CD14-positive monocyte (primary cell): ENCODE measurements around the gene CPLX4. TPM values are rescaled to one million over a fixed set of nuclear protein-coding genes. Genes with fewer than 3 reads are reported as not detected.
"Not testable (repeated sequence)": the region's sequence is repeated elsewhere in the genome, so short reads cannot be mapped to it uniquely, and the experiment has no call there.

ENCODE experiments used
- DNase-seq, 3 donors: peaks; one replicate each; pipeline ENCODE4 v3.0.0-alpha.2; 2011 to 2022
- H2AFZ ChIP-seq: 2 replicates; pipeline ENCODE4 v1.6.0; 2012; ENCODE audit warnings: mild to moderate bottlenecking, low read depth, low read length, inconsistent platforms; ENCODE audit not compliant: insufficient read depth, poor library complexity, severe bottlenecking
- H3K27ac ChIP-seq, 2 donors: 1 replicate in 1 of 2; 2 replicates in 1 of 2; pipeline ENCODE4 v1.5.1; 2012 to 2013; ENCODE audit warnings: low read length in 2 of 2, control low read depth in 1 of 2, inconsistent platforms in 1 of 2, low read depth in 1 of 2, mild to moderate bottlenecking in 1 of 2
- H3K27me3 ChIP-seq, 2 donors: one replicate each; pipeline versions ENCODE4 v1.6.0 to v1.6.1; 2011 to 2013; ENCODE audit warnings: low read length in 2 of 2; ENCODE audit not compliant: control insufficient read depth in 2 of 2, insufficient read depth in 2 of 2
- H3K36me3 ChIP-seq, 2 donors: replicated peaks in 1 of 2; 1 replicate in 1 of 2; 2 replicates in 1 of 2; pipeline versions ENCODE4 v1.5.1 to v1.6.1; 2012 to 2013; ENCODE audit warnings: low read length in 2 of 2, control low read depth in 1 of 2, inconsistent platforms in 1 of 2, mild to moderate bottlenecking in 1 of 2; ENCODE audit not compliant: insufficient read depth in 2 of 2, control insufficient read depth in 1 of 2
- H3K4me1 ChIP-seq, 2 donors: 1 replicate in 1 of 2; 2 replicates in 1 of 2; pipeline versions ENCODE4 v1.5.1 to v1.6.1; 2012 to 2013; ENCODE audit warnings: low read length in 2 of 2, control low read depth in 1 of 2, inconsistent platforms in 1 of 2, mild to moderate bottlenecking in 1 of 2, moderate library complexity in 1 of 2; ENCODE audit not compliant: insufficient read depth in 2 of 2, control insufficient read depth in 1 of 2
- H3K4me2 ChIP-seq: replicated peaks from 2 replicates; pipeline ENCODE3; 2012; ENCODE audit warnings: low read length, moderate library complexity, mild to moderate bottlenecking; ENCODE audit not compliant: poor library complexity, severe bottlenecking; ENCODE audit errors: extremely low read depth
- H3K4me3 ChIP-seq, 3 experiments: fragments of 200-600 bp in 1 of 3; sonication (generic) in 1 of 3; replicated peaks in 1 of 3; 1 replicate in 2 of 3; 2 replicates in 1 of 3; pipeline ENCODE4 v1.5.1; 2011 to 2013; ENCODE audit warnings: low read length in 3 of 3, mild to moderate bottlenecking in 3 of 3, control low read depth in 2 of 3, low read depth in 2 of 3, inconsistent platforms in 1 of 3, moderate library complexity in 1 of 3
- H3K79me2 ChIP-seq: 2 replicates; pipeline ENCODE4 v1.6.0; 2012; ENCODE audit warnings: mild to moderate bottlenecking, control low read depth, inconsistent platforms, low read length, moderate library complexity; ENCODE audit not compliant: insufficient read depth
- H3K9ac ChIP-seq: 2 replicates; pipeline ENCODE4 v1.6.0; 2017; ENCODE audit warnings: low read length, mild to moderate bottlenecking; ENCODE audit not compliant: insufficient read depth, poor library complexity, severe bottlenecking
- H3K9me3 ChIP-seq, 2 donors: replicated peaks in 1 of 2; 1 replicate in 1 of 2; 2 replicates in 1 of 2; pipeline versions ENCODE4 v1.5.1 to v1.6.1; 2012 to 2013; ENCODE audit warnings: low read length in 2 of 2, control low read depth in 1 of 2; ENCODE audit not compliant: control insufficient read depth in 1 of 2, insufficient read depth in 1 of 2
- H4K20me1 ChIP-seq: 2 replicates; pipeline ENCODE4 v1.6.0; 2012; ENCODE audit warnings: mild to moderate bottlenecking, low read length, control low read depth, moderate library complexity; ENCODE audit not compliant: insufficient read depth
- H3K27ac Mint-ChIP-seq, 7 donors: one replicate each; pipeline ENCODE4 v1.8.0; 2020; ENCODE audit warnings: mild to moderate bottlenecking in 7 of 7, mixed read lengths in 7 of 7, moderate library complexity in 6 of 7, inconsistent platforms in 2 of 7
- H3K27me3 Mint-ChIP-seq, 3 donors: one replicate each; pipeline ENCODE4 v1.8.0; 2021 to 2022; ENCODE audit warnings: low read depth in 3 of 3, mild to moderate bottlenecking in 3 of 3, mixed read lengths in 3 of 3, moderate library complexity in 3 of 3, inconsistent platforms in 1 of 3
- H3K36me3 Mint-ChIP-seq, 2 donors: one replicate each; pipeline ENCODE4 v1.8.0; 2020; ENCODE audit warnings: mixed read lengths in 2 of 2, inconsistent platforms in 1 of 2, mild to moderate bottlenecking in 1 of 2
- H3K4me1 Mint-ChIP-seq: one replicate; pipeline ENCODE4 v1.8.0; 2020; ENCODE audit warnings: mild to moderate bottlenecking, mixed read lengths
- H3K4me3 Mint-ChIP-seq, 2 donors: one replicate each; pipeline ENCODE4 v1.8.0; 2020; ENCODE audit warnings: mild to moderate bottlenecking in 2 of 2, mixed read lengths in 2 of 2, moderate library complexity in 1 of 2
- H3K9me3 Mint-ChIP-seq, 7 donors: one replicate each; pipeline ENCODE4 v1.8.0; 2020 to 2022; ENCODE audit warnings: mixed read lengths in 7 of 7, mild to moderate bottlenecking in 6 of 7, moderate library complexity in 6 of 7, inconsistent platforms in 2 of 7
- CTCF ChIP-seq: fragments of 200-600 bp; IDR thresholded peaks from one replicate; pipeline ENCODE4 v1.8.0; 2022; ENCODE audit warnings: antibody characterized with exemption, mild to moderate bottlenecking
- WGBS: methylation state at CpG from one replicate; pipeline ENCODE4 v1.1.5; 2013; ENCODE audit warnings: missing lambda C conversion rate; ENCODE audit not compliant: insufficient coverage; 5-methylcytosine and 5-hydroxymethylcytosine counted together
- intact Hi-C, 2 donors: fragments of 100-400 bp; cut with micrococcal nuclease; formaldehyde crosslinking; loops; one replicate each; pipeline versions ENCODE4 v1.15.0 to v1.15.1; 2023
- polyA plus RNA-seq, 3 donors: library from polyadenylated mRNA; depleted of rRNA in 1 of 3; unstranded in 2 of 3; stranded (reverse) in 1 of 3; fragments of 300-500 nt in 2 of 3; fragments of >200 nt in 1 of 3; fragmentation: Illumina TruSeq in 2 of 3; gene quantifications; 1 replicate in 2 of 3; 2 replicates in 1 of 3; pipeline ENCODE4 v1.2.3, GENCODE V29; 2012 to 2021

CPLX4 gene
- polyA plus RNA-seq, 3 donors, result not detected

GRCh38 chr18:59263661-59264060 lies 54.8 kb downstream of the CPLX4 start:
- H3K9me3 ChIP-seq, result peaks cover 3 to 44% of the 10 kb centered on the region in 2 donors
- H3K36me3 ChIP-seq, result no peaks in the 10 kb centered on the region
- Mint-ChIP-seq H3K27ac (no peak overlapping the region), H3K4me3 (peak overlapping the region in 1 of 2 donors; percentile 58), H3K36me3 (peaks cover 0 to 6% of the 10 kb centered on the region in 2 donors), H3K4me1 (peaks cover 17% of the 10 kb centered on the region), H3K27me3 (peaks cover 69 to 80% (median 71%) of the 10 kb centered on the region in 3 donors), H3K9me3 (peaks cover 0 to 34% (median 26%) of the 10 kb centered on the region in 7 donors)
- no peak overlapping the region for H2AFZ ChIP-seq
- no peaks in the 10 kb centered on the region for H4K20me1 ChIP-seq
- no peak overlapping the region for H3K4me2 ChIP-seq
- no peak for DNase-seq
- H3K27ac ChIP-seq, result no peak overlapping the region
- H3K9ac ChIP-seq, result no peak overlapping the region
- no peak for TF ChIP-seq CTCF
- 19% methylated on average over 9 of the region's 16 CpGs for WGBS
- intact Hi-C loops, result no loop called here
- H3K4me3 ChIP-seq, result no peak overlapping the region
- no peaks in the 10 kb centered on the region for H3K4me1 ChIP-seq
- peaks cover 57 to 61% of the 10 kb centered on the region in 2 donors for H3K27me3 ChIP-seq
- no peaks in the 10 kb centered on the region for H3K79me2 ChIP-seq

- H2AFZ ChIP-seq, H4K20me1 ChIP-seq, H3K36me3 ChIP-seq, H3K4me3 Mint-ChIP-seq, H3K4me2 ChIP-seq, H3K4me1 ChIP-seq, intact Hi-C loops, H3K4me1 Mint-ChIP-seq, H3K9ac ChIP-seq, H3K36me3 Mint-ChIP-seq, H3K4me3 ChIP-seq, H3K27ac Mint-ChIP-seq, DNase-seq, H3K79me2 ChIP-seq, H3K27ac ChIP-seq: not testable (repeated sequence)
- Mint-ChIP-seq H3K9me3 (peaks cover 2 to 30% (median 22%) of the 10 kb centered on the region in 7 donors), H3K27me3 (peaks cover 60 to 70% (median 62%) of the 10 kb centered on the region in 3 donors)
- no CpG with 5 or more reads among the region's 2 CpGs for WGBS
- Histone ChIP-seq H3K9me3 (peaks cover 3 to 35% of the 10 kb centered on the region in 2 donors), H3K27me3 (peaks cover 44 to 47% of the 10 kb centered on the region in 2 donors)
Observed at GRCh38 chr18:59262243-59262642, 56.2 kb downstream of the CPLX4 start.

GRCh38 chr18:59261842-59262241 lies 56.6 kb downstream of the CPLX4 start:
- H3K27ac ChIP-seq, H3K4me1 Mint-ChIP-seq, H3K79me2 ChIP-seq, H3K36me3 Mint-ChIP-seq, H3K4me2 ChIP-seq, H2AFZ ChIP-seq, H3K36me3 ChIP-seq, intact Hi-C loops, H4K20me1 ChIP-seq, H3K4me3 ChIP-seq, H3K27ac Mint-ChIP-seq, H3K9ac ChIP-seq, H3K4me1 ChIP-seq, DNase-seq: not testable (repeated sequence)
- no CpG with 5 or more reads among the region's 3 CpGs for WGBS
- peaks cover 5 to 31% of the 10 kb centered on the region in 2 donors for H3K9me3 ChIP-seq
- H3K27me3 ChIP-seq, result peaks cover 40 to 43% of the 10 kb centered on the region in 2 donors
- peaks cover 2 to 30% (median 24%) of the 10 kb centered on the region in 7 donors for H3K9me3 Mint-ChIP-seq
- peak overlapping the region in 1 of 2 donors; percentile 37 for H3K4me3 Mint-ChIP-seq
- H3K27me3 Mint-ChIP-seq, result peaks cover 56 to 66% (median 62%) of the 10 kb centered on the region in 3 donors

GRCh38 chr18:59255491-59255890 lies 63.0 kb downstream of the CPLX4 start:
- H4K20me1 ChIP-seq, H3K79me2 ChIP-seq, H2AFZ ChIP-seq, H3K9me3 ChIP-seq, H3K4me1 ChIP-seq, H3K27ac ChIP-seq, H3K4me2 ChIP-seq, H3K27me3 ChIP-seq, H3K4me3 Mint-ChIP-seq, H3K4me1 Mint-ChIP-seq, H3K36me3 Mint-ChIP-seq, DNase-seq, intact Hi-C loops, H3K9ac ChIP-seq, H3K4me3 ChIP-seq, H3K36me3 ChIP-seq: not testable (repeated sequence)
- peaks cover 9 to 28% (median 19%) of the 10 kb centered on the region in 3 donors for H3K27me3 Mint-ChIP-seq
- H3K9me3 Mint-ChIP-seq, result peaks cover 8 to 20% (median 15%) of the 10 kb centered on the region in 7 donors
- WGBS, result 96% methylated on average over 9 of the region's 30 CpGs
- peak overlapping the region in 1 of 7 donors; percentile 58 for H3K27ac Mint-ChIP-seq
